Esophagus muscularis mucosa (tissue), 4 donors: ENCODE data around the gene ZNF140.

Experiments used
- EP300 ChIP-seq: sonication (generic); formaldehyde crosslinking; IDR thresholded peaks from one replicate; pipeline ENCODE4 v1.6.1; 2017; ENCODE audit warnings: antibody characterized with exemption
- POLR2A ChIP-seq: fragments of 450-650 bp; IDR thresholded peaks from one replicate; pipeline ENCODE4 v1.6.1; 2017; ENCODE audit warnings: antibody characterized with exemption, moderate library complexity, mild to moderate bottlenecking, low read depth
- POLR2AphosphoS5 ChIP-seq, 2 donors: sonication (generic); formaldehyde crosslinking; IDR thresholded peaks; one replicate each; pipeline ENCODE4 v1.6.1; 2017; ENCODE audit warnings: antibody characterized with exemption in 2 of 2
- TF ChIP-seq, protein P1 (sequence below), 3 experiments: fragments of 200-600 bp in 2 of 3; fragments of 450-650 bp in 1 of 3; sonication (generic) in 2 of 3; IDR thresholded peaks; one replicate each; pipeline ENCODE4 v1.5.1; 2017 to 2019; ENCODE audit warnings: antibody characterized with exemption in 3 of 3, mild to moderate bottlenecking in 2 of 3, moderate library complexity in 1 of 3

DNA sequence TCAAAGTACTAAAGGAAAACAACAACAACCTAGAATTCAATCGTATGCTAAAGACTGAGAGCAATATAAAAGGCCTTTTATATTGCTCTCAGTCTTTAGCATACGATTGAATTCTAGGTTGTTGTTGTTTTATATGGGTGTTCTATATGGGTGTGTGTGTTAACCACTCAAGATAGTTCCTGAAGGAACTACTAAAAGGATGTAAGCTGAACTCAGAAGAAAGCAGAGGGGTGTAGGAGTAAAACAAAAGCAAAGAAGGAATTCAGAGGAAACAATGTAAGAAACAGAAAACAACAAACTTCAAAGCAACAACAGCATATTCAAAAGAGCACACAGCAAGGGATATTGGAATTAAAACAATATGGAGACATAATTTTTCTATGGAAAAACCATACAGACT, 44.0 kb downstream of the ZNF140 start:
- TF ChIP-seq, protein P1, sequence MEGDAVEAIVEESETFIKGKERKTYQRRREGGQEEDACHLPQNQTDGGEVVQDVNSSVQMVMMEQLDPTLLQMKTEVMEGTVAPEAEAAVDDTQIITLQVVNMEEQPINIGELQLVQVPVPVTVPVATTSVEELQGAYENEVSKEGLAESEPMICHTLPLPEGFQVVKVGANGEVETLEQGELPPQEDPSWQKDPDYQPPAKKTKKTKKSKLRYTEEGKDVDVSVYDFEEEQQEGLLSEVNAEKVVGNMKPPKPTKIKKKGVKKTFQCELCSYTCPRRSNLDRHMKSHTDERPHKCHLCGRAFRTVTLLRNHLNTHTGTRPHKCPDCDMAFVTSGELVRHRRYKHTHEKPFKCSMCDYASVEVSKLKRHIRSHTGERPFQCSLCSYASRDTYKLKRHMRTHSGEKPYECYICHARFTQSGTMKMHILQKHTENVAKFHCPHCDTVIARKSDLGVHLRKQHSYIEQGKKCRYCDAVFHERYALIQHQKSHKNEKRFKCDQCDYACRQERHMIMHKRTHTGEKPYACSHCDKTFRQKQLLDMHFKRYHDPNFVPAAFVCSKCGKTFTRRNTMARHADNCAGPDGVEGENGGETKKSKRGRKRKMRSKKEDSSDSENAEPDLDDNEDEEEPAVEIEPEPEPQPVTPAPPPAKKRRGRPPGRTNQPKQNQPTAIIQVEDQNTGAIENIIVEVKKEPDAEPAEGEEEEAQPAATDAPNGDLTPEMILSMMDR (IDR thresholded peaks at IDR 0.05), result no peak
- TF ChIP-seq POLR2A, result no peak
- TF ChIP-seq POLR2AphosphoS5 (IDR thresholded peaks at IDR 0.05), result no peak
- no peak for TF ChIP-seq EP300
